Fibroblast of upper back skin (primary cell): ENCODE results near the gene ORM2.
"Not testable (repeated sequence)": the region's sequence is repeated elsewhere in the genome, so short reads cannot be mapped to it uniquely, and the experiment has no call there.

ENCODE experiments used
- DNase-seq: peaks from one replicate; pipeline ENCODE4 v3.0.0-alpha.2; 2013

ORM2 gene

GRCh38 chr9:114332474-114333040 lies 2.9 kb downstream of the ORM2 start:
- DNase-seq = not testable (repeated sequence)

GRCh38 chr9:114333718-114334117 lies 4.0 kb downstream of the ORM2 start:
- not testable (repeated sequence) for DNase-seq

GRCh38 chr9:114334490-114334889 lies 4.8 kb downstream of the ORM2 start:
- no peak for DNase-seq

- DNase-seq = no peak
Observed at GRCh38 chr9:114335745-114336144, 6.1 kb downstream of the ORM2 start.

GRCh38 chr9:114336157-114336556 lies 6.5 kb downstream of the ORM2 start:
- no peak for DNase-seq

GRCh38 chr9:114336699-114337395 lies 7.2 kb downstream of the ORM2 start:
- DNase-seq = no peak

GRCh38 chr9:114338187-114338586 lies 8.5 kb downstream of the ORM2 start:
- no peak for DNase-seq

GRCh38 chr9:114339130-114339908 lies 9.7 kb downstream of the ORM2 start:
- DNase-seq = peak; percentile 30

- DNase-seq = no peak
Observed at GRCh38 chr9:114341152-114341830, 11.6 kb downstream of the ORM2 start.

- no peak for DNase-seq
Observed at GRCh38 chr9:114341991-114342390, 12.3 kb downstream of the ORM2 start.

GRCh38 chr9:114342755-114343440 lies 13.2 kb downstream of the ORM2 start:
- no peak for DNase-seq

- peak; percentile 37 for DNase-seq
Observed at GRCh38 chr9:114343471-114344187, 14.0 kb downstream of the ORM2 start.

- no peak for DNase-seq
Observed at GRCh38 chr9:114344188-114344566, 14.5 kb downstream of the ORM2 start.

- no peak for DNase-seq
Observed at GRCh38 chr9:114344692-114345091, 15.0 kb downstream of the ORM2 start.

- DNase-seq = no peak
Observed at GRCh38 chr9:114345493-114346065, 15.9 kb downstream of the ORM2 start.

- DNase-seq = no peak
Observed at GRCh38 chr9:114346146-114346545, 16.5 kb downstream of the ORM2 start.

GRCh38 chr9:114347675-114348074 lies 18.0 kb downstream of the ORM2 start:
- no peak for DNase-seq

- DNase-seq = no peak
Observed at GRCh38 chr9:114348261-114348905, 18.7 kb downstream of the ORM2 start.

- peak; percentile 98 for DNase-seq
Observed at GRCh38 chr9:114348906-114349482, 19.3 kb downstream of the ORM2 start.

- no peak for DNase-seq
Observed at GRCh38 chr9:114349713-114350480, 20.2 kb downstream of the ORM2 start.
